Heart right ventricle (tissue), 16 donors: Measurements from ENCODE around the gene ANKRD33. TPM values are rescaled to one million over a fixed set of nuclear protein-coding genes. Genes with fewer than 3 reads are reported as not detected.

Source experiments
- ATAC-seq, 8 donors: fragments of 200-7000 bp; cut with Tn5 transposase; one replicate each; pipeline ENCODE4 v1.9.1; 2020; ENCODE audit warnings: mild to moderate bottlenecking in 8 of 8, moderate library complexity in 8 of 8, moderate number of reproducible peaks in 1 of 8
- DNase-seq, 2 donors: peaks; one replicate each; pipeline ENCODE4 v3.0.0-alpha.2; 2020
- H3K27ac ChIP-seq, 10 donors: fragments of 200-600 bp; sonication (generic) in 2 of 10; one replicate each; pipeline versions ENCODE4 v1.5.0 to v1.8.0; 2020 to 2022; ENCODE audit warnings: mild to moderate bottlenecking in 3 of 10
- H3K27me3 ChIP-seq, 7 donors: fragments of 200-600 bp; one replicate each; pipeline ENCODE4 v1.8.0; 2021 to 2022; ENCODE audit warnings: mild to moderate bottlenecking in 2 of 7
- H3K36me3 ChIP-seq, 9 donors: fragments of 200-600 bp; sonication (generic) in 1 of 9; one replicate each; pipeline versions ENCODE4 v1.5.0 to v1.8.0; 2020 to 2022; ENCODE audit warnings: mild to moderate bottlenecking in 2 of 9
- H3K4me1 ChIP-seq, 9 donors: fragments of 200-600 bp; sonication (generic) in 1 of 9; one replicate each; pipeline versions ENCODE4 v1.5.0 to v1.8.0; 2020 to 2022; ENCODE audit warnings: mild to moderate bottlenecking in 4 of 9
- H3K4me3 ChIP-seq, 10 donors: fragments of 200-600 bp; sonication (generic) in 2 of 10; one replicate each; pipeline versions ENCODE4 v1.5.0 to v1.8.0; 2020 to 2022; ENCODE audit warnings: mild to moderate bottlenecking in 7 of 10, moderate library complexity in 2 of 10
- H3K9me3 ChIP-seq, 11 donors: fragments of 200-600 bp in 10 of 11; sonication (generic) in 2 of 11; one replicate each; pipeline versions ENCODE4 v1.5.0 to v1.8.0; 2013 to 2022; ENCODE audit warnings: mild to moderate bottlenecking in 2 of 11, control low read depth in 1 of 11, moderate library complexity in 1 of 11
- CTCF ChIP-seq, 9 donors: fragments of 200-600 bp; sonication (generic) in 2 of 9; IDR thresholded peaks; one replicate each; pipeline versions ENCODE4 v1.5.0 to v1.8.0; 2021 to 2022; ENCODE audit warnings: antibody characterized with exemption in 9 of 9, mild to moderate bottlenecking in 5 of 9, moderate library complexity in 1 of 9
- WGBS, 2 donors: extraction: QIAGEN DNeasy Blood & Tissue Kit; methylation state at CpG; one replicate each; pipeline ENCODE4 v1.1.7; 2013; ENCODE audit warnings: inconsistent platforms in 1 of 2; 5-methylcytosine and 5-hydroxymethylcytosine counted together
- intact Hi-C, 10 donors: fragments of 100-400 bp; cut with DNase I; formaldehyde crosslinking; loops; one replicate each; pipeline versions ENCODE4 v1.11.1 to v1.14.2; 2022
- polyA plus RNA-seq, 2 donors: library from polyadenylated mRNA; stranded (reverse); fragments of 200-250 nt; gene quantifications; one replicate each; pipeline ENCODE4 v1.2.3, GENCODE V29; 2013
- total RNA-seq, 10 donors: library from RNA; stranded (reverse); fragmentation: NEBNext Ultra II Directional in 3 of 10; extraction: Animal tissue kit (Norgen Biotek cat#: 25700) in 3 of 10; gene quantifications; one replicate each; pipeline versions ENCODE4 v1.2.1 to v1.2.4, GENCODE V29; 2021 to 2023
- donor health status: Arrhythmogenic right ventricular cardiomyopathy.
- donor health status: ischemic (EF 13 %, LVEDD 7.1; RV severe dilation, severe dysfunction).
- donor health status: healthy with polysubstance abuse.
- donor health status: DM: no; HTN: yes; CAD: no.
- donor health status: DM: no; HTN: no; CAD: no.
- donor health status: ischemic (EF 25% LVEDD 6.9; RV normal size, moderate dysfunction).
- donor health status: ischemic (EF 25% LVEDD 5.7; RV mildly dilated, moderate dysfunction).
- donor health status: healthy.
- donor health status: DM: yes; HTN: yes; CAD: no.
- donor health status: Ischemic cardiomyopathy.
- donor health status: ischemic (EF 35%, LVEDD 5.7; RV mildly dilated, moderate dysfunction).
- donor health status: nonischemic (EF 11% LVEDD 7.7; RV severe dilation, severe dysfunction).
- donor health status: DM: yes; HTN: yes; CAD: no.
- donor health status: PGD.
- donor health status: ischemic (EF 29% LVEDD 5.4; RV normal size, mild dysfunction).
- donor health status: nonischemic (EF 23%, LVEDD 6.1; RV moderate dilation, normal function).

The ANKRD33 gene
- total and polyA plus RNA-seq, 12 donors = 0.01 TPM; not detected in 11

GRCh38 chr12:51937926-51938325 is 50.0 kb downstream of the ANKRD33 start:
- Histone ChIP-seq H3K9me3 (no peaks in the 10 kb centered on the region), H3K4me1 (peaks cover 3 to 16% (median 10%) of the 10 kb centered on the region in 9 donors), H3K4me3 (no peak overlapping the region), H3K27ac (no peak overlapping the region), H3K27me3 (no peaks in the 10 kb centered on the region), H3K36me3 (no peaks in the 10 kb centered on the region)
- 83 to 84% methylated on average over 2 of the region's 2 CpGs for WGBS, 2 donors
- ATAC-seq (no peak), DNase-seq (no peak)
- intact Hi-C loops = loop anchor here in 1 of 10 donors (5.0 kb wide), 1 partner anchor 44 kb away; no protein-coding TSS in a partner anchor
- no peak for TF ChIP-seq CTCF (IDR thresholded peaks at IDR 0.05)

GRCh38 chr12:51938726-51939125 is 50.8 kb downstream of the ANKRD33 start:
- ATAC-seq (no peak), DNase-seq (no peak)
- H3K4me3 ChIP-seq = no peak overlapping the region
- H3K9me3 ChIP-seq = peaks cover 0 to 3% (median 0%) of the 10 kb centered on the region in 11 donors
- H3K36me3 ChIP-seq = no peaks in the 10 kb centered on the region
- TF ChIP-seq CTCF (IDR thresholded peaks at IDR 0.05) = no peak
- intact Hi-C loops = loop anchor here in 1 of 10 donors (5.0 kb wide), 1 partner anchor 44 kb away; no protein-coding TSS in a partner anchor
- WGBS, 2 donors = 94 to 95% methylated on average over 6 of the region's 6 CpGs
- H3K27me3 ChIP-seq = no peaks in the 10 kb centered on the region
- H3K4me1 ChIP-seq = peaks cover 3 to 16% (median 10%) of the 10 kb centered on the region in 9 donors
- no peak overlapping the region for H3K27ac ChIP-seq

DNA sequence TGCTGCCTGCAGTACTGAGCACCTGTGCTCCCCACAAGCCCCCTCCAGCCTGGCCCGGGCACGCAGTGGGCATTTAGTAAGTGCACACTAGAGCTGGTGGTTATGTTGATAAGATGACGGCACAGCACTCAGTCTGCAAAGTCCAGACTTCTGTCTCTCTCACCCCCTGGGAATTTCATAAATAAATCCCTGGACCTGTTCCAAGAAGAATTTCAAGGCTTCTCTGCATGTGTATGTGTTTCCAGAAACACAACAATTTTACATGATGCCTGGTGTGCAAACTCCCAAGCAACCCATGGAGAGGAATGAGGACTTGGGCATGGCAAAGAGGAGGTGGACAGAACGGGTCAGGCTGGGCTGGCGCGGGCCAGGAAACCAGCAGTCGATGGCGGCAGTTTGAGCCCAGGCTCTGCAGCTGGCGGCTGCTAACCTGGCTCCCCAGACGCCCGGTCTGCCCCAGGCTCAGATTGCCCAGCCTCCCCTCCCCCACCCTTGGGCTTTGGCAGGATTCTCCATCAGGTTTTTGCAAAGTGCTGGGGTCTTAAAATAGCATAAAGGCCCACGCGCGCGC is 53.2 kb downstream of the ANKRD33 start:
- DNase-seq = peak in 1 of 2 donors; percentile 30
- no peak for TF ChIP-seq CTCF (IDR thresholded peaks at IDR 0.05)
- 12 to 26% methylated on average over 15 of the region's 15 CpGs for WGBS, 2 donors
- Histone ChIP-seq H3K4me1 (peaks cover 3 to 16% (median 10%) of the 10 kb centered on the region in 9 donors), H3K27me3 (no peaks in the 10 kb centered on the region), H3K27ac (no peak overlapping the region), H3K4me3 (no peak overlapping the region), H3K9me3 (peaks cover 0 to 23% (median 13%) of the 10 kb centered on the region in 11 donors), H3K36me3 (no peaks in the 10 kb centered on the region)
- intact Hi-C loops = no loop called here
- peak; percentile 44 to 76 (median 62) for ATAC-seq

Other genes with a start within 250 kb of the ANKRD33 start
- under 1 TPM; 0.24 to 0.69 (median 0.41) TPM for gene FIGNL2, start 39.4 kb upstream of the ANKRD33 start, total RNA-seq
- gene FIGNL2, start 39.4 kb upstream of the ANKRD33 start, polyA plus RNA-seq = under 1 TPM; 0.22 TPM
- 10 to 100 TPM; 16.6 to 68.0 (median 26.3) TPM for gene ACVRL1, start 19.4 kb downstream of the ANKRD33 start, total RNA-seq
- 10 to 100 TPM; 33.8 to 38.1 TPM for gene ACVRL1, start 19.4 kb downstream of the ANKRD33 start, polyA plus RNA-seq
- 10 to 100 TPM in 5 of 10 donors, 1 to 10 TPM in 5; 8.4 to 15.5 (median 10.4) TPM for gene ACVR1B, start 63.6 kb downstream of the ANKRD33 start, total RNA-seq
- gene ACVR1B, start 63.6 kb downstream of the ANKRD33 start, polyA plus RNA-seq = 1 to 10 TPM; 5.8 to 8.0 TPM
- 10 to 100 TPM; 16.6 to 47.0 (median 23.9) TPM for gene TAMALIN, start 118.8 kb downstream of the ANKRD33 start, total RNA-seq
- gene TAMALIN, start 118.8 kb downstream of the ANKRD33 start, polyA plus RNA-seq = 10 to 100 TPM; 27.2 to 58.8 TPM
- gene NR4A1, start 163.3 kb downstream of the ANKRD33 start, total RNA-seq = 100 to 1,000 TPM in 6 of 10 donors, 10 to 100 TPM in 4; 34.6 to 588 (median 105) TPM
- 10 to 100 TPM; 53.2 to 83.0 TPM for gene NR4A1, start 163.3 kb downstream of the ANKRD33 start, polyA plus RNA-seq
- gene ATG101, start 181.9 kb downstream of the ANKRD33 start, total RNA-seq = 10 to 100 TPM; 17.5 to 31.8 (median 22.2) TPM
- gene ATG101, start 181.9 kb downstream of the ANKRD33 start, polyA plus RNA-seq = 10 to 100 TPM; 14.6 to 90.2 TPM
- gene SMIM41, start 191.6 kb downstream of the ANKRD33 start, total RNA-seq = under 1 TPM in 3 of 10 donors, not detected in 7; 0.19 to 0.52 (median 0.26) TPM
- gene SMIM41, start 191.6 kb downstream of the ANKRD33 start, polyA plus RNA-seq = under 1 TPM in 1 of 2 donors, not detected in 1; 0.29 TPM